ENCODE data around the gene CD63.

The CD63 gene

GRCh38 chr12:55684761-55685370 is 43.9 kb downstream of the CD63 start:
- DNase-seq = no peak

DNA sequence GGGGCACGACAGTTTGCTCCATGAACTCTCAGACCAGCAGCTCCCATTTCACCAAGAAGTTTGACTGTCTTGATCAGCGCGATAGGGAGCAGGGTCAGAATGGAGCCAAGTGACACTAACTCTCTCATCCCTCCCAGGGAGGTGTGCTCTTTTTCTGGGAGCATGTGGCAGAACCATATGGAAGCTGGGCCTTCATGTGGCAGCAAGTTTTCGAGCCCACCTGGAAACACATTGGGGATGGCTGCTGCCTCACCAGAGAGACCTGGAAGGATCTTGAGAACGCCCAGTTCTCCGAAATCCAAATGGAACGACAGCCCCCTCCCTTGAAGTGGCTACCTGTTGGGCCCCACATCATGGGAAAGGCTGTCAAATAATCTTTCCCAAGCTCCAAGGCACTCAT is 45.1 kb downstream of the CD63 start:
- DNase-seq = no peak

DNA sequence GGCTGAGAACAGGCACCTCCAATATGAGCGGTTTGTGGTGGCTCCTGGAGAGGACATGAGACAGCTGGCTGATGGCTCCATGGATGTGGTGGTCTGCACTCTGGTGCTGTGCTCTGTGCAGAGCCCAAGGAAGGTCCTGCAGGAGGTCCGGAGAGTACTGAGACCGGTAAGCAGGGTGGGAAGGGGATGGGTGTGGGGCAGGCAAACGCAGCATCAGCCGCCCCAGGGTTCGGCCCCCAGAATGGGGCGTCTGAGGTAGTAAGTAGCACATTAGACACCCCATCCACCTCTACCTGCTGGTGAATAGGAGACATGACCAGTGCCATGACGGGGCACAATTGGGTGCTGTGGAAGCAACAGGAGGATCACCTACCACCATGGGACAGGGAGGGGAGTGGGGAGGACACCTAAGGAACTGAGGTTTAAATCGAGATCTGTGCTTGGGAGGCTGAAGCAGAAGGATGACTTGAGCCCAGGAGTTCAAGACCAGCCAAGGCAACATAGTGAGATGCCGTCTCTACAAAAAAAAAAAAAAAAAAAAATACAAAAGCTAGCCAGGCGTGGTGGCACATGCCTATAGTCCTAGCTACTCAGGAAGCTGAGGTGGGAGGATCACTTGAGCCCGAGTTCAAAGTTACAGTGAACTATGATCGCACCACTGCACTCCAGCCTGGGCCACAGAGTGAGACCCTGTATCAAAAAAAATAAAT is 46.6 kb downstream of the CD63 start:
- no peak for DNase-seq

GRCh38 chr12:55681142-55682077 is 47.4 kb downstream of the CD63 start:
- DNase-seq = no peak

DNA sequence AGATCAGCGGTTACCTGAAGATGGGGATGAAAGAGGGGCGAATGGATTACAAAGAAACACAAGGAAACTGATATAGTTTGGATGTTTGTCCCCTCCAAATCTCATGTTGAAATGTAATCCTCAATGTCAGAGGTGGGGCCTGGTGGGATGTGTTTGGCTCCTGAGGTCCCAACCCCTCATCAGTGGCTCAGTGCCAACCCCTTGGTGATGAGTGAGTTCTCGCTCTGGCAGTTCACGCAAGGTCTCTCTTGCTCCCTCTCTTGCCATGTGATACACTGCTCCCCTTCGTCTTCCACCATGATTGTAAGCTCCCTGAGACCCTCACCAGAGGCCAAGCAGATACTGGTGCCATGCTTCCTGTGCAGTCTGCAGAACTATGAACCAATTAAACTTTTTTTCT is 49.1 kb downstream of the CD63 start:
- no peak for DNase-seq

GRCh38 chr12:55676707-55677106 is 52.1 kb downstream of the CD63 start:
- DNase-seq = no peak

DNA sequence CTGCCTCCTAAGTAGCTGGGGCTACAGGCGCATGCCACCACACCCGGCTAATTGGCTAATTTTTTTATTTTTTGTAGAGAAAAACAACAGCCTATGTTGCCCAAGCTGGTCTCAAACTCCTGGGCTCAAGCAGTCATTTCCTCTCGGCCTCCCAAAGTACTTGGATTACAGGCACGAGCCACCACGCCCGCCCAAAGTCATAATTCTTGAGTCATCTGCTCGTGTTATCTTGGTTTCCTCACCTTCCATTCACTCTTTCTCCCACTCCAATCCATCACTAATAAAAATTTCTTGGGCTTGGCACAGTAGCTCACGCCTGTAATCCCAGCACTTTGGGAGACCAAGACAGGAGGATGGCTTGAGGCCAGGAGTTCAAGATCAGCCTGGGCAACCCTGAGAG is 53.1 kb downstream of the CD63 start:
- no peak for DNase-seq
